NCI-H345 treated with DMSO at 0.1 percent for 48 hours (cell line): Measurements from ENCODE around the gene ZNF469.
"Not testable (repeated sequence)": the region's sequence is repeated elsewhere in the genome, so short reads cannot be mapped to it uniquely, and the experiment has no call there.

Experiments used
- DNase-seq: peaks from one replicate; lab custom pipeline; 2025; ENCODE audit not compliant: unreplicated experiment; lab: John Stamatoyannopoulos, UW

ZNF469 gene

GRCh38 chr16:88407807-88408206 is 25.0 kb downstream of the ZNF469 start:
- DNase-seq = no peak

- no peak for DNase-seq
Measured at GRCh38 chr16:88408561-88409142, 25.9 kb downstream of the ZNF469 start.

- DNase-seq = no peak
Measured at GRCh38 chr16:88409296-88410065, 26.7 kb downstream of the ZNF469 start.

GRCh38 chr16:88410297-88410968 is 27.7 kb downstream of the ZNF469 start:
- not testable (repeated sequence) for DNase-seq

- DNase-seq = no peak
Measured at GRCh38 chr16:88411951-88412576, 29.3 kb downstream of the ZNF469 start.

GRCh38 chr16:88412766-88413165 is 30.0 kb downstream of the ZNF469 start:
- no peak for DNase-seq

GRCh38 chr16:88413231-88413630 is 30.5 kb downstream of the ZNF469 start:
- DNase-seq = no peak

- DNase-seq = no peak
Measured at GRCh38 chr16:88413631-88414030, 30.9 kb downstream of the ZNF469 start.

- no peak for DNase-seq
Measured at GRCh38 chr16:88414521-88415380, 32.0 kb downstream of the ZNF469 start.

GRCh38 chr16:88415381-88415705 is 32.6 kb downstream of the ZNF469 start:
- no peak for DNase-seq

GRCh38 chr16:88415713-88416323 is 33.1 kb downstream of the ZNF469 start:
- no peak for DNase-seq

- no peak for DNase-seq
Measured at GRCh38 chr16:88416686-88417085, 33.9 kb downstream of the ZNF469 start.

- DNase-seq = no peak
Measured at GRCh38 chr16:88417684-88418476, 35.1 kb downstream of the ZNF469 start.

GRCh38 chr16:88418869-88419268 is 36.1 kb downstream of the ZNF469 start:
- no peak for DNase-seq

- DNase-seq = no peak
Measured at GRCh38 chr16:88419790-88420189, 37.0 kb downstream of the ZNF469 start.

- DNase-seq = no peak
Measured at GRCh38 chr16:88420496-88420895, 37.7 kb downstream of the ZNF469 start.

GRCh38 chr16:88421301-88421700 is 38.5 kb downstream of the ZNF469 start:
- no peak for DNase-seq

GRCh38 chr16:88421871-88422433 is 39.2 kb downstream of the ZNF469 start:
- no peak for DNase-seq

GRCh38 chr16:88422733-88423447 is 40.1 kb downstream of the ZNF469 start:
- no peak for DNase-seq
